SH-SY5Y (cell line): Measurements from ENCODE around the gene ZFAND4.

ENCODE experiments used
- GATA2 ChIP-seq: IDR thresholded peaks from 2 replicates; pipeline ENCODE4 v1.6.1; 2011; ENCODE audit warnings: mild to moderate bottlenecking, low read depth, low read length
- GATA3 ChIP-seq: IDR thresholded peaks from 2 replicates; pipeline ENCODE4 v1.6.1; 2011; ENCODE audit warnings: low read depth, mild to moderate bottlenecking, low read length, moderate library complexity

DNA sequence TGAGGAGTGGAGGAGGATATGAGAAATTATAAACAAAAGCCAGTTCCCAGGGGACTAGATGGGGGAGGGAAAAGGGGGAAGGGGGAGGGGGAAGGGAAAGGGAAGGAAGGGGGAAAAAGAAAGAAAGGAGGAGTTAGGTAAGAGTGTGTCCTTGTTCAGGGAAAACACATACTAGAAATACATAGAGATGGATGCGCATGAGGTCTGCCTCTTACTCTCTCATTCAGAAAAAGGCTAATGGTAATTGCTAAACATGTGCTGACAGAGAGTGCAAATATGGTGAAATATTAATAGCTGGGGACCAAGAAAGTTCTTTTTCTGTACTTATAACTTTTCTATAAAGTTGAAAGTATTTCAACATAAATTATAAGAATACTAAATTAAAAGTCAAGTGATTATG is 64.5 kb downstream of the ZFAND4 start:
- no peak for TF ChIP-seq GATA2
- no peak for TF ChIP-seq GATA3
